OCI-LY7 (cell line): ENCODE data around the gene IDE. TPM values are rescaled to one million over a fixed set of nuclear protein-coding genes. Genes with fewer than 3 reads are reported as not detected.
A peak's percentile ranks its signal among the peaks of the same experiment; 100 is the strongest.

Experiments
- BruUV-seq: library from RNA; stranded (reverse); fragments of 400-500 nt; replicated peaks from 2 replicates; lab custom pipeline; 2021; lab: Mats Ljungman, UMichigan
- CTCF ChIA-PET: fragments of 300-600 bp; sonication (Branson Sonifier 250); formaldehyde crosslinking; loops from one replicate; lab custom pipeline; 2022; ENCODE audit warnings: antibody characterized with exemption; ENCODE audit not compliant: unreplicated experiment; lab: Charles Lee
- POLR2A ChIA-PET: fragments of 300-600 bp; sonication (Branson Sonifier 250); formaldehyde crosslinking; loops from one replicate; lab custom pipeline; 2022; ENCODE audit warnings: antibody characterized with exemption; lab: Charles Lee
- DNase-seq: peaks from one replicate; pipeline ENCODE4 v3.0.0-alpha.2; 2015; ENCODE audit warnings: low spot score
- H2AFZ ChIP-seq: fragments of 200-600 bp; sonication (generic), shearing (Covaris generic); 2 replicates; pipeline ENCODE4 v1.6.1; 2014; ENCODE audit warnings: mild to moderate bottlenecking, antibody characterized with exemption, low read length, moderate library complexity
- H3K27ac ChIP-seq: fragments of 200-600 bp; sonication (generic); 2 replicates; pipeline ENCODE4 v1.5.1; 2014; ENCODE audit warnings: mixed run types, low read depth, mild to moderate bottlenecking, moderate library complexity, low read length, inconsistent platforms; ENCODE audit not compliant: poor library complexity, severe bottlenecking
- H3K36me3 ChIP-seq: fragments of 200-600 bp; sonication (generic); 2 replicates; pipeline ENCODE4 v1.6.1; 2014; ENCODE audit warnings: mild to moderate bottlenecking, antibody characterized with exemption, low read length, moderate library complexity, mixed read lengths; ENCODE audit not compliant: insufficient read depth
- H3K4me1 ChIP-seq: fragments of 200-600 bp; sonication (generic); 2 replicates; pipeline ENCODE4 v1.5.1; 2014; ENCODE audit warnings: mild to moderate bottlenecking, low read length; ENCODE audit not compliant: insufficient read depth, poor library complexity, severe bottlenecking
- H3K4me2 ChIP-seq: fragments of 200-600 bp; sonication (generic); 2 replicates; pipeline ENCODE4 v1.6.1; 2014; ENCODE audit warnings: mild to moderate bottlenecking, low read length
- H3K4me3 ChIP-seq: fragments of 200-600 bp; sonication (generic); 2 replicates; pipeline ENCODE4 v1.5.1; 2014; ENCODE audit warnings: mild to moderate bottlenecking, low read depth, low read length; ENCODE audit not compliant: poor library complexity, severe bottlenecking
- H3K79me2 ChIP-seq: fragments of 200-600 bp; sonication (generic); 2 replicates; pipeline ENCODE4 v1.6.1; 2016; ENCODE audit warnings: low read depth, mild to moderate bottlenecking, low read length, moderate library complexity, mixed read lengths; ENCODE audit not compliant: insufficient read depth
- H3K9me2 ChIP-seq: fragments of 200-600 bp; sonication (generic); 2 replicates; pipeline ENCODE4 v1.6.1; 2016; ENCODE audit warnings: mild to moderate bottlenecking, low read length, mixed read lengths; ENCODE audit not compliant: insufficient read depth
- H3K9me3 ChIP-seq: fragments of 200-600 bp; sonication (generic); 2 replicates; pipeline ENCODE4 v1.6.1; 2014; ENCODE audit warnings: mild to moderate bottlenecking, mixed run types, low read length, mixed read lengths
- H4K20me1 ChIP-seq: fragments of 200-600 bp; sonication (generic); 2 replicates; pipeline ENCODE4 v1.6.1; 2014; ENCODE audit warnings: mild to moderate bottlenecking, antibody characterized with exemption, low read length, moderate library complexity, mixed read lengths; ENCODE audit not compliant: insufficient read depth
- EZH2phosphoT487 ChIP-seq: fragments of 200-600 bp; sonication (generic); IDR thresholded peaks from 2 replicates; pipeline ENCODE4 v1.6.1; 2018; ENCODE audit warnings: low read depth, borderline replicate concordance, mild to moderate bottlenecking, mixed run types, antibody characterized with exemption, low read length, moderate library complexity, mixed read lengths
- intact Hi-C: fragments of 100-400 bp; cut with micrococcal nuclease; formaldehyde crosslinking; loops from one replicate; pipeline ENCODE4 v1.10.0; 2022; ENCODE audit not compliant: unreplicated experiment
- total RNA-seq, 2 experiments: library from RNA; depleted of rRNA in 1 of 2; stranded (reverse); fragments of >200 nt in 1 of 2; shearing (Covaris generic) in 1 of 2; gene quantifications; 2 replicates each; pipeline ENCODE4 v1.2.3, GENCODE V29; 2014 to 2022
- TF ChIP-seq, protein P1 (sequence below): fragments of 200-600 bp; sonication (generic); conservative IDR thresholded peaks from 2 replicates; pipeline ENCODE4 v1.5.1; 2014; ENCODE audit warnings: mild to moderate bottlenecking, antibody characterized with exemption, low read length, moderate library complexity, mixed read lengths

The IDE gene
- total RNA-seq, 2 experiments from 2014 or later: 14.2 to 42.4 TPM

DNA sequence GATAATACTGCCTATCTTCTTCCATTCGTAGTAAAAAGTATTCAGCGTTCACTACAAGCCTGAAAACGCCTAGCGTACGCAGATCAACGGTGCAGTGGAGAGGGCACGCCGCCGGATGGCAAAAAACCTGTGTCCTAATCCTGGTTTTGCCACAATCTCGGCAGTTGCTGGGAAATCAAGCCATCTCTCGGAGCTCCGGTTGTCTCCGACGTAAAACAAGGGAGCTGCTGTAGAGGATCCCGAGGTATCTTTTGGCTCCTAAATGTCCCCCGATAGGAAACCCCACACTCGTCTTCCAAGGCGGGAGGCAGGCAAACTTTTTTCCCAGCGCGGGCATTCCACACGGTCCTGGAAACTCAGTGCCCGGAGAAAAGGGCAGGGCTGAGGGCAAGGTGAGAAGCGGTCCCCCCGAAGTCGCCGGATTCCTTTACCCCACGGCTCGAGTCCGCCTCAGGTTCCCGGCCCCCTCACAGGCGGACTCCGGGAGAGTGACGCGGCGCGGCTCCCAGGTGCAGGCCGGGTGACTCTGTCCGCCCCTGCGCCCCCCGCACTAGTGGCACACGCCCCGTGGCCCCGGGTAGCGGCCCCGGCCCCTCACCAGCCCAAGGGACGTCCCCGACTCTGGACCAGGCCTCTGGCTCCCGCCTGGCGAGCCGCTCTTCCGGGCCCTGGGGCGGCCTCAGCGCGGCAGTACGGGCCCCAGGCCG is 649 bp downstream of the IDE start:
- Histone ChIP-seq H4K20me1 (no peaks in the 10 kb centered on the region; the same call in 1 of the 2 replicates), H3K4me3 (peak overlapping the region; percentile 95), H3K9me3 (no peaks in the 10 kb centered on the region), H3K27ac (peak overlapping the region; percentile 68), H3K4me1 (peaks cover 29% of the 10 kb centered on the region), H3K79me2 (peaks cover 25% of the 10 kb centered on the region; the same call in 1 of the 2 replicates), H3K4me2 (peak overlapping the region; percentile 89), H2AFZ (peak overlapping the region; percentile 98), H3K36me3 (peaks cover 6% of the 10 kb centered on the region; the same call in 1 of the 2 replicates), H3K9me2 (no peaks in the 10 kb centered on the region)
- CTCF ChIA-PET: no interaction called here
- DNase-seq: peak; percentile 40
- POLR2A ChIA-PET: interaction anchor here (5.1 kb wide), 1 partner anchor 18 kb away, joined by 32 read pairs; the partner anchor contains the start of gene KIF11
- intact Hi-C loops: loop anchor here (5.0 kb wide), 3 partner anchors 281 to 486 kb away; partner anchors contain the start of genes CPEB3 and MARCHF5
- TF ChIP-seq EZH2phosphoT487: no peak
- TF ChIP-seq, protein P1, sequence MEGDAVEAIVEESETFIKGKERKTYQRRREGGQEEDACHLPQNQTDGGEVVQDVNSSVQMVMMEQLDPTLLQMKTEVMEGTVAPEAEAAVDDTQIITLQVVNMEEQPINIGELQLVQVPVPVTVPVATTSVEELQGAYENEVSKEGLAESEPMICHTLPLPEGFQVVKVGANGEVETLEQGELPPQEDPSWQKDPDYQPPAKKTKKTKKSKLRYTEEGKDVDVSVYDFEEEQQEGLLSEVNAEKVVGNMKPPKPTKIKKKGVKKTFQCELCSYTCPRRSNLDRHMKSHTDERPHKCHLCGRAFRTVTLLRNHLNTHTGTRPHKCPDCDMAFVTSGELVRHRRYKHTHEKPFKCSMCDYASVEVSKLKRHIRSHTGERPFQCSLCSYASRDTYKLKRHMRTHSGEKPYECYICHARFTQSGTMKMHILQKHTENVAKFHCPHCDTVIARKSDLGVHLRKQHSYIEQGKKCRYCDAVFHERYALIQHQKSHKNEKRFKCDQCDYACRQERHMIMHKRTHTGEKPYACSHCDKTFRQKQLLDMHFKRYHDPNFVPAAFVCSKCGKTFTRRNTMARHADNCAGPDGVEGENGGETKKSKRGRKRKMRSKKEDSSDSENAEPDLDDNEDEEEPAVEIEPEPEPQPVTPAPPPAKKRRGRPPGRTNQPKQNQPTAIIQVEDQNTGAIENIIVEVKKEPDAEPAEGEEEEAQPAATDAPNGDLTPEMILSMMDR: 0 out of 2 replicates have a peak, but pooled peaks have one; percentile 8
- no TSS peak for BruUV-seq

DNA sequence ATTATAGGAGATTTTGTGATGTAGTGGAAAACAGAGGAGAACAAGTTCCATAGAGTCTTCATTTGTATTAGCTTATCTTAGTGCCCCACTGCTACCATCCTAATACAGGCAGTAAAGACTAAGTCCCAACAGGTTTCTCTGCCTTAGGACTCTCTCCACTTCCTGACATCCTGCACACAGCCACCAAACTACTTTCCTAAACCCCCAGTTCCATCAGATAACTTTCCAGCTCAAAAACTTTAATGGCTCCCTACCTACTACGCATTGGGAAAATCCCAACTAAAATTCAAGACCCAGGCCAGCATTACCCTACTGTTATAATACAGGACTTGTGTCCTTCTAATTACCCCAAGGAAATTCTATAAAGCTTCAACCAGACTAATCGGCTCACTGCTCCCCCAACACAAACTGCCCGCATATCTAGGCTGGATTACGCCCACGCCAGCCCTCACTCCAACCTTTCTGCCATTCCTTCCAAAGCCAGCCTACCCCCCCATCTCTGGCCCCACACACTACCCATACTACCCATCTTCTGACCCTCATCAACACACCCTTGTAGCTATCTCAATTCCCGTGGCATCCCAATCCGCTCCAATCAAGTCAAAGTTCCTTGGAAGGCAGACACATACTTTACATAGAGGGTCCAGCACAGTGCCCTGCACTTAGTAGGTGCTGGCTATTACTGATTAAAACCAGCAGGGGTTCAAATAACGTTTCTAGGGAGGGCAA is 1.4 kb downstream of the IDE start:
- Histone ChIP-seq H3K9me3 (no peaks in the 10 kb centered on the region), H3K4me3 (peak overlapping the region; percentile 95), H3K4me1 (peaks cover 29% of the 10 kb centered on the region), H4K20me1 (no peaks in the 10 kb centered on the region; the same call in 1 of the 2 replicates), H3K4me2 (peak overlapping the region; percentile 89), H3K79me2 (peaks cover 25% of the 10 kb centered on the region; the same call in 1 of the 2 replicates), H3K9me2 (no peaks in the 10 kb centered on the region), H2AFZ (no peak overlapping the region; the same call in 1 of the 2 replicates), H3K36me3 (peaks cover 6% of the 10 kb centered on the region; the same call in 1 of the 2 replicates), H3K27ac (no peak overlapping the region)
- TSS peak; percentile 59 for BruUV-seq
- POLR2A ChIA-PET: interaction anchor here (0.5 to 5.1 kb wide), 4 partner anchors 19 to 334 kb away, joined by 3 to 32 read pairs (median 3); partner anchors contain the start of gene KIF11
- intact Hi-C loops: loop anchor here (5.0 kb wide), 3 partner anchors 280 to 485 kb away; partner anchors contain the start of genes CPEB3 and MARCHF5
- CTCF ChIA-PET: interaction anchor here (0.5 kb wide), 1 partner anchor 51 kb away, joined by 6 read pairs; no protein-coding TSS in a partner anchor
- TF ChIP-seq, protein P1: no peak
- TF ChIP-seq EZH2phosphoT487: no peak
- DNase-seq: no peak
